GDM1 (cell line): Measurements from ENCODE around the gene NOX5.

Experiments used
- DNase-seq: peaks from one replicate; lab custom pipeline; 2025; lab: John Stamatoyannopoulos, UW

Gene NOX5

GRCh38 chr15:69021895-69022294, 7.4 kb downstream of the NOX5 start:
- DNase-seq, result no peak

DNA sequence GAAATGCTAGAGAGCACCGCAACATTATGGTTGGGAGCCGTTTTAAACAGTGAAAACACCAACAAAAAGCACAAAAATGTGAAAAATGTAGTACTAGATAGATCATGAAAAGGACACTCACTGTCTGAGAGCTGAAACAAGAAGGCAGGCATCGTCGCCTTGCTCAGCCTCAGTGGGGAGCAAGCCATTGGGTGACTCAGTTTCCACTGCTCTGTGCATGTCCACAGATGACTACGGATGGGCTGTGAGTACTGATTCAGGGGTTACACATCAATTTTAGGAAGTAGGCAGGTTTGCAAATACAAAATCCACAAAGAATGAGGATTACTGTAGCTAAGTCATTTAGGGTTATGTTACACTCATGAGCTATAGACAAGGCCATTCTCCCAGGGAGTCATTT, 10.8 kb downstream of the NOX5 start:
- DNase-seq, result no peak

DNA sequence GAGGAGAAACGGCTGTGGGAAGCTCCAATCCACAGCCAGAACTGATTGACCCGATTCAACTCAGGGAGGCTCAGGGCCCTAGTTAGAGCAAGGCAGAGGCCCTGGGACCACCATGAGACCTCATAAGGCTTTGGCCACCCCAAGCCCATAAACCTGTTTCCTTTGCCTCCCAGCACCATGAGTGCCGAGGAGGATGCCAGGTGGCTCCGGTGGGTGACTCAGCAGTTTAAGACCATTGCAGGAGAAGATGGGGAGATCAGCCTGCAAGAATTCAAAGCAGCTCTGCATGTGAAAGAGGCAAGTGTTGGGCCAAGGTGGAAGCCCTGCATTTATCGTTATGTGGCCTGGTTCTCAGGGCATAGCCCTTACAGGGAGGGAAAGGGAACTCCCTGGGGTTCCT, 11.9 kb downstream of the NOX5 start:
- DNase-seq, result no peak

GRCh38 chr15:69027976-69028518, 13.6 kb downstream of the NOX5 start:
- DNase-seq, result no peak

DNA sequence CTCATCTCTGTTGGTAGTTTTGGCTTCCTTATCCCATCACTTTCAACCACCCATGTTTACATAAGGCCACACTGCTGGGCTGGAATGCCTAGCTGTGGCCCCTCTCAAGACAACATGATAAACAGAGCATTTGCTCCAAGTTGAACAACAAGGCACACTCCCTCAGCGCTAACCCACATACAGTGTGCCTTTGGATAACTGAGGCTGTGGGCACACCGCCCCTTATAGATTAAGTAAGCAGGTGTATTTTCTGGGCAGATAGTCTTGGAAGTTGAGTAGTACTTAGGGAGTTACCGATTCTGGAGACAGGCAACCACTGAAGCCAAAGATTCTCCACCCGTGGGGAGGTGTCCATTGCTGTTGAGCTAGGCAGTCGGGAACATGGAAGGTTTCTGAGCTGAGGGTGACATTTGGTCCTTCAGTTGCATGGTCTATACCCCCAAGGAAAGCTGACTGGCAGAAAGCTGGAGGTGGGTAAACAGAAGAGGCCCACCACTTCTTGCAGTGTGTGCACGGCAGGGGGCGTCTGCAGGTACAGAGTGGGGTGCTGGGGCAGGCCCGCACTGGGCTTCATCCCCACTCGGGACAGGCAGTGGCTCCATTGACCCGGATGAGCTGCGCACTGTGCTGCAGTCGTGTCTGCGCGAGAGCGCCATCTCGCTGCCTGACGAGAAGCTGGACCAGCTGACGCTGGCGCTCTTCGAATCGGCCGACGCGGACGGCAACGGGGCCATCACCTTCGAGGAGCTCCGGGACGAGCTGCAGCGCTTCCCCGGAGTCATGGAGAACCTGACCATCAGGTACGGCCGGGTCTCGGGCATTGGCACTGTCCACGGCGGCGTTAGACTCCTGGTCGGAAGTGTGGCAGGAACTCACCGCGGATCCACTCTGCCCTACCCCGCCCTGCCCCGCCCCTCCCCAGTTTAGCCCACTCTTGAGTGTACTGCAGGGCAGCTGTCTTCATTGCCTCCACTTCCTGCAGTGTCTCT, 16.8 kb downstream of the NOX5 start:
- peak; percentile 14 for DNase-seq

DNA sequence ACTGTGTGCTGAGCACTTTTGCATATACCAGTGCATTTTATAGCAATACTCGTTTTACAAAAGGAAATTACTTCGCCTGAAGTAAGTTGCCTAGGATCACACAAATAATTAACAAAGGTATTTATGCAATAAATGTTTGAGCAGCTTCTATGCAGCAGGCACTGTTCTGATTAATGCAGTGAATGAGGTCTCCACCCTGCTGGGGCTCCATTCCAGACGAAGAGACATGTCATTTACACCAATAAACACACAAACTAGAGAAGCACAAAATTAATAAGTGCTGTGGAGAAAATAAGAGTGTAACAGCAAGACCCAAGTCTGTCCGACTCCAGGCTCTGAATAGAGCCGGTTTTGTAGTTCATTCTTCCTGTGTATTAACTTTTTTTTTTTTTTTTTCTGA, 17.5 kb downstream of the NOX5 start:
- DNase-seq, result no peak

- no peak for DNase-seq
Observed at GRCh38 chr15:69032703-69033373, 18.3 kb downstream of the NOX5 start.

- DNase-seq, result no peak
Observed at GRCh38 chr15:69034352-69034751, 19.9 kb downstream of the NOX5 start.

GRCh38 chr15:69035205-69035917, 20.9 kb downstream of the NOX5 start:
- DNase-seq, result no peak

- DNase-seq, result no peak
Observed at GRCh38 chr15:69035918-69036258, 21.4 kb downstream of the NOX5 start.

- DNase-seq, result no peak
Observed at GRCh38 chr15:69036826-69037225, 22.3 kb downstream of the NOX5 start.

GRCh38 chr15:69037482-69037881, 23.0 kb downstream of the NOX5 start:
- no peak for DNase-seq

GRCh38 chr15:69037977-69038376, 23.5 kb downstream of the NOX5 start:
- no peak for DNase-seq

- DNase-seq, result no peak
Observed at GRCh38 chr15:69038508-69038907, 24.0 kb downstream of the NOX5 start.

DNA sequence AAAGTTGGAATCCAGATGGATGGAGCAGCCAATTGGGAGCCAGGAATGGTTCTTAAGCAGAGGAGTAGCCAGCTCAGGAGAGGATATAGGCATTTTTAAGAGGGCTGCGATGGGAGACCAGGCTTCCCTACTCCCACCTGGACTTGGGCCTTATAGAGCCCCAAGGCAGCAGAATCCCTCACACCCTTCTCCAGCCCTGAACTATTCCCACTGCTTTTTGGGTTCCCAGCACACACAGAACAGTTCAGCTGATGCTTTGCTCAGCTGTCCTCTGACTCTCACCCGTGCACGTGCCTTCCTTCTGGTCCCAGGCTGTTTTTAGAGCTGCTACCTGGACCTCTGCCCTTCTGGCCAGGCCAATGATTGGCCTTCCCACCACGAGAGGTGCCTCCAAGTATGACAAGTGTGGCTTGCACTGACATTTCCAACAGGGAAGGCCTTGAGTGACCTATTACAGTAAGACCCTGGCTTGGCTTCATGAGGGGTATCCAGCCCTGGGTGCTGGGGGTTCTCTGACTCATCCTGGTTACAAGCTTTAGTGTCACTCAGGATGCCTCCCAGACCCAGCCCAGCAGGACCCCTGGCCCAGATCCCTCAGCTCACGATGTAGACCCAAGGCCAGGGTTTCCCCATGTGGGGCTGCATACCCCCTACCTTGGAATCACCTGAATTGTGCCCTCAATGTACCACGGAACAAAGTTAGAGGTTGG, 25.2 kb downstream of the NOX5 start:
- no peak for DNase-seq

DNA sequence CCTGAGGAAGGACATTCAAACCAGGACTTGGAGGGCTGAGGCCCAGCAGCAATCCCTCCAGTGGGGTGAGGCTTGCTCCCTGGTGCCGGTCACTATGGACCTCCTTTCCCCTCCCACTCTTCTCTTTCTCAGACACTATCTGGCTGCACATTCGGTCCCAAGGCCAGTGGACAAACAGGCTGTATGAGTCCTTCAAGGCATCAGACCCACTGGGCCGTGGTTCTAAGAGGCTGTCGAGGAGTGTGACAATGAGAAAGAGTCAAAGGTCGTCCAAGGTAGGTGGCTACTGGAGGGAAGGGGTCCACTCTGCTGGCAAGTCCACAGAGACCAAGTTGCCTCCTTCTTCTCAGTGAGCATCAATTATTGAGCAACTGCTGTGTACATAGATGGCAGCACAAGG, 28.0 kb downstream of the NOX5 start:
- no peak for DNase-seq

DNA sequence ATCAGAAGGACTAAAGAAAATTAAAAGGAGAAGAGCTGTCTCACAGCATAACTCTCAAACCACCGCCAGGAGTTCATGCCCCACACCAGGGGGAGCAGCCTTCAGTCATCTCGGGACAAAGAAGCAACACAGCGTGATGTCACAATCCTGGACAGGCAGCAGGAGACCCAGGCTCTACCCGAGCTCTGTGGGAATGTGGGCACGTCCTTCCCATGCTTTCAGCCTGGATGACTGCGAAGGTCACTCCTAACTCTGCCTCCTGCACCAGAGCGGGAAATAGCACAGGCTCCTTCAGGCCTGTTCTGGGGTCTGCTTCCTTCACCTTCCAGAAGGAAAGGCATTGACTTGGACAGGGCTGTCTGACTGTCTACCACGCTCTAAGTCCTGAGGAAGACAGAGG, 31.3 kb downstream of the NOX5 start:
- DNase-seq, result no peak

DNA sequence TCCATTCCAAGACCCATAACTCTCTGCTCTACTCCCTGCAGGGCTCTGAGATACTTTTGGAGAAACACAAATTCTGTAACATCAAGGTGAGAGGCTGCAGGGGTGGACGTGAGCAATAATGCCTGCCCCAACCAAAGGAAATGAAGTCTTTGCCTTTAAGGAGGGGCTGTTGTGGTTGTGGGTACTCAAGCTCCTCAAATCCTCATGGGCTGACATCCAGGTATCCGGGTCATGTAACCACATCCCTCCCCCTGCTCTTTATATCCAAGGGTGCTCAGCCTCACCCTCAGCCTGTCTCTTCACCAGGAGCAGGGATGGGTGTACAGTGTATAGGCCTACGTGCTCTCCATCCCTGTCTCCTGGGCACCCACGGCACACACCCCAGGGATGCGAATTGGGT, 32.3 kb downstream of the NOX5 start:
- DNase-seq, result no peak

GRCh38 chr15:69049976-69050375, 35.5 kb downstream of the NOX5 start:
- no peak for DNase-seq

GRCh38 chr15:69055251-69055650, 40.8 kb downstream of the NOX5 start:
- DNase-seq, result no peak

- DNase-seq, result no peak
Observed at GRCh38 chr15:69056365-69056764, 41.9 kb downstream of the NOX5 start.
